NT2/D1 (cell line): ENCODE results near the gene ADGRG1.

Source experiments
- DNase-seq: peaks from one replicate; pipeline ENCODE4 v3.0.0-alpha.2; 2011; ENCODE audit warnings: low read depth, low spot score
- H3K27me3 ChIP-seq: 2 replicates; pipeline ENCODE4 v1.6.0; 2011; ENCODE audit warnings: mild to moderate bottlenecking; ENCODE audit not compliant: insufficient read length, insufficient read depth
- H3K36me3 ChIP-seq: 2 replicates; pipeline ENCODE4 v1.6.1; 2011; ENCODE audit warnings: mild to moderate bottlenecking, low read length, mixed read lengths; ENCODE audit not compliant: insufficient read depth, insufficient read length
- H3K4me1 ChIP-seq: 2 replicates; pipeline ENCODE4 v1.5.1; 2011; ENCODE audit not compliant: insufficient read depth, insufficient read length
- H3K4me3 ChIP-seq: 2 replicates; pipeline ENCODE4 v1.5.1; 2011; ENCODE audit warnings: low read depth; ENCODE audit not compliant: insufficient read length
- H3K9ac ChIP-seq: 2 replicates; pipeline ENCODE4 v1.6.0; 2011; ENCODE audit warnings: low read depth; ENCODE audit not compliant: insufficient read length
- H3K9me3 ChIP-seq: 2 replicates; pipeline ENCODE4 v1.5.1; 2011; ENCODE audit warnings: mild to moderate bottlenecking, low read length; ENCODE audit not compliant: insufficient read depth
- SUZ12 ChIP-seq: IDR thresholded peaks from 2 replicates; pipeline ENCODE4 v1.6.1; 2011; ENCODE audit not compliant: insufficient read length, insufficient read depth; ENCODE audit errors: extremely low read depth
- YY1 ChIP-seq: IDR thresholded peaks from 2 replicates; pipeline ENCODE4 v1.6.1; 2011; ENCODE audit not compliant: insufficient read length, insufficient read depth
- ZNF274 ChIP-seq: IDR thresholded peaks from 2 replicates; pipeline ENCODE4 v1.6.1; 2011; ENCODE audit warnings: mild to moderate bottlenecking, low read depth, low read length

Gene ADGRG1

DNA sequence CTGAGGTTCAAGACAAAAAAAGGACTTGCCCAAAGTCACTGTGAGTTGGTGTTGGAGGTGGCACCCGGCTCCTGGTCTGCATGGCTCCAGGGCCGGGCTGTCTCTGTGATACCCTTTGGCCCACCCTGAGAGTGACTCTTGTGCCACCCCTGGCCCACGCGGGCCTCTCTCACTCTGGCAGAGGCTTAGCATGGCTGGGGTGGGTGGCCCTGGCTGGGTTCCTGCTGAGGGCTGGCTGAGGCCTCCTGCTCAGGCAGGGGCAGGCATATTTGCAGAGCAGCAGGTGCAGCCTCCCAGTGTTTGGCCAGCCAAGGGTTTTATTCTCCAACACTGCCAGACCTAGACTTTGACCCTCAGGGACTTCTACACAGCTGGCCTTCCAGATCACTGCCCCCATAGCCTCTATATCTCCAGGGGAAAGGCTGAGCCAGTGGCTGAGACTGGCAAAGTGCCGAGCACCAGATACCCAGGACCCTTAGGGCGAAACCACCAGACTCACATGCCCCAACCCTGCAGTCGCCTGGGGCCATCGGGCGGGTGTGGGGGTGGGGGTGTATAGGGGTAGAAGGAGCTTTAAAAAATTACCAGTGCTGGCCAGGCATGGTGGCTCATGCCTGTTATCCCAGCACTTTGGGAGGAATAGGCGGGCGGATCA, 21.5 kb upstream of the ADGRG1 start:
- DNase-seq, result no peak
- Histone ChIP-seq H3K4me1 (peaks cover 6% of the 10 kb centered on the region), H3K4me3 (no peak overlapping the region), H3K9ac (no peak overlapping the region), H3K36me3 (no peaks in the 10 kb centered on the region), H3K27me3 (no peaks in the 10 kb centered on the region), H3K9me3 (no peaks in the 10 kb centered on the region)
- TF ChIP-seq YY1 (no peak), ZNF274 (no peak), SUZ12 (no peak)

DNA sequence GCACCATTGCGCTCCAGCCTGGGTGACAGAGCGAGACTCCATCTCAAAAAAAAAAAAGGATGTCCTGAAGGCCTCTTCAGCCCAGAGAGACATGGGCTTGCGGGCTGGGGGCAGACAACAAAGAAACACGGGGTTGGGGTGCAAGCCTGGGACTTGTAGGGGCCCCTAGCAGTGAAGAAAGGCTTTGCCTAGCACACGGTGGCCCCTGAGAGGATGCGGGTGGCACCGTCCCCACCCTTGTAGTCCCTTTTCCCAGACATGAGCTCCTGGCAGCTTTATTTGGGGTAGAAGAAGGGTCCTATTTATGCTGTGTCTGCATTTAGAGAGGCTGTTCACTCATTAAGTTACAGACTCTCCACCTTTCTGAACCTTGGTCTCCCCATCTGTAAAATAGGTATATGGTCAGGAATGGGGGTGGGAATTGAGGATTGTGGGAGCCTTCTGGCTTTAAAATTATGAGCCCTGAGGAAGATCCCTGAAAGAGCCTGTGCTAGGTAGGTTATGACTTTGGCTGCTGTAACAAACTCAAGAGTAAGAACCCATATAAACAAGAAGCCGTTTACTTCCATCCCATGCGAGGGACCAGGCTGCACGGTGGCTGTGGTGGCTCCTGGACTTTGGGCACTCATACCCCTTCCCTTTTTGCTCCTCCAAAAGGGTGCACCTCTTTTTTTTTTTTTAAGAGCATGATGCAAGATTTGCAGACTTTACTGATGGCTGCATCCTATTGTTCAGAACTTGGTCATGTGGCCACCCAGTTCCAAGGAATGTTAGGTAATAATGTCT, 20.6 kb upstream of the ADGRG1 start:
- H3K36me3 ChIP-seq, result no peaks in the 10 kb centered on the region
- H3K4me3 ChIP-seq, result no peak overlapping the region
- no peaks in the 10 kb centered on the region for H3K27me3 ChIP-seq
- peaks cover 6% of the 10 kb centered on the region for H3K4me1 ChIP-seq
- no peak overlapping the region for H3K9ac ChIP-seq
- no peak for DNase-seq
- no peaks in the 10 kb centered on the region for H3K9me3 ChIP-seq
- TF ChIP-seq SUZ12 (no peak), ZNF274 (no peak), YY1 (no peak)

DNA sequence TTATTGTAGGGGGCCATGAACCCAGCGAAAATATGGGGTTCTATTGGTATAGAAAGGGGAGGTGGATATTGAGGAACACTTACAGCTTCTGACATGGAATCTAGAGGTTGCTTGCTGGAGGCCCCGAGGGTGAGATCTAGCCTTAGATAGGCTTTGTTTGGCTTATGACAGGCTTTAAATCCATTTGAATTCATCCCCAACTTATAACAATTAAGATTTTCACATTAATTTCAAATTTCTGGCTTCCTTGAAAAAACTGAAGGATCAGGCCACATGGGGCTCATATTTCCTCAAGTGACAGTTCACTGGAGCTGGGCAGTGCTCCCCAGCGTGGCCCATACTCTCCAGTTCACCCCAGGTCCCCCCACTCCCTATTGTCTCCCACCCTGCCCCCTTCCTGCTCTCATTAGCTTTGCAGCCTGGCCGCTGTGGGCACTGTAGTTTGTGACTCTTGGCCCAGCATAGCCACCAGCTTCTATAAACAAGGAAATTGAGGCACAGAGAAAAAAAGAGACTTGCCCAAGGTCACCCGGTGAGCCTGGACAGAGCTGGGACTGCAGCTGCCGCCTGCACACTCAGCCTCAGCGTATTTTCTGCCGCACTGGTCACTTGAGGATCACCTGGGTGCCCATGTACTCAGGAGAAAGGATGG, 19.8 kb upstream of the ADGRG1 start:
- DNase-seq, result no peak
- Histone ChIP-seq H3K4me3 (no peak overlapping the region), H3K36me3 (no peaks in the 10 kb centered on the region), H3K27me3 (no peaks in the 10 kb centered on the region), H3K9ac (no peak overlapping the region), H3K4me1 (peaks cover 6% of the 10 kb centered on the region), H3K9me3 (no peaks in the 10 kb centered on the region)
- TF ChIP-seq YY1 (no peak), ZNF274 (no peak), SUZ12 (no peak)

DNA sequence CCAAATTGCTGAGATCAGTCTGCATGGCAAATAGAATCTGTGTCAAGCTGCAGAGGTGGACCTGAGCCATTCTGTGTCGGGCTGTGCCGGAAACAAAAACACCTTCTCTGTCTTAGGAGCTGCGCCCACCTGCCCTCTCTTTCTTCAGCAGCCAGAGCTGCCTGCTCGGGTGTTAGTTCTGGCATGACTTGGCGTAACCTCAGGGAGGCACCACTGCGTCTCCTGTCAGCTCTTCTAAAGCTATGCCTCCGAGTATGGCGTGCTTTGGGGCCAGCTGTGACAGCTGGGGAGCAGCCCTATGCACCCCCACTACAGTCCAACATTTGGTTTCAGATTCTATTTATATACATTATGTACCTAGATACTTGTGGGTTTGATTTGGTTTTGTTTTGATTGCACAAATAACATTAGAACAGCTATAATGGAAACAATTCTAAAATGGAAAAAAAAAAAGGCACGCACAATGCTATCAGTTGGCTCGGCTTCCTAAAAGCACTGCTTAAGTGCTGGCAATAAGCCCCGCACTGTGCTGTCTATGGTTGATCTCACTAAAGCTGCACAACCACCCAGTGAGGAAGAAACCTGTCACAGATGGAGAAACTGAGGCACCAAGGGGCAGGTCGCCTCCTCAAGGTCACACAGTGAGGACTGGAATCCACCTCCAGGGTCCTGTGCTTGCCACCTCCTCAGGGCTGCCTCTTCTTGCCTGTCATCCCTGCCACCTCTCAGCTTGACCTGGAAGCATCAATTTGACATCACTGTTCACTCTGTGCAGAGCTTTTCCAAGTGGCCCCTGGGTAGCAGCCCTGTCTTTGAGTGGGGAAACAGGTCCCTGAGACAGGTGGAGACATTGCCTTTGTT, 18.7 kb upstream of the ADGRG1 start:
- H3K9me3 ChIP-seq, result no peaks in the 10 kb centered on the region
- DNase-seq, result no peak
- H3K27me3 ChIP-seq, result no peaks in the 10 kb centered on the region
- no peaks in the 10 kb centered on the region for H3K36me3 ChIP-seq
- no peak overlapping the region for H3K9ac ChIP-seq
- H3K4me3 ChIP-seq, result no peak overlapping the region
- peaks cover 6% of the 10 kb centered on the region for H3K4me1 ChIP-seq
- no peak for TF ChIP-seq YY1
- TF ChIP-seq ZNF274, result no peak
- no peak for TF ChIP-seq SUZ12

DNA sequence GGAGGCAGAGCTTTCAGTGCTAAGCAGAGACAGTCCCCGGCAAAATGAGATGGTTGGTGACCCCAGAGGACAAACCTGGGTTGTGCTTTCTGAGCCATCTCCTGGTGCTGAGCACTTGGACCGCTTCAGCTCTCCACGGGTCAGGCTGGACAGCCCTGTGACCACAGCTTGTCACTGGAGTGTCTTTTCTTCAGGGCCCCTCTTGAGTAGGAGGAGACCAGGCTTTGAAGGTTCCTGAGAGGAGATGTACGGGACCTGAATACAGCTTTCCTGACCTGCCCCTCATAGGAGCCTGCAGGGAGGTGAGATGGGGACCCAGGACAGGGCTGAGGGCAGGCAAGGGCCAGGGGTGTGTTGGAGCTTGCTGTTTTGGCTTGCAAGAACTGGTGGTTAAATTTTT, 17.8 kb upstream of the ADGRG1 start:
- no peak for TF ChIP-seq SUZ12
- no peak for TF ChIP-seq ZNF274
- TF ChIP-seq YY1, result no peak
- peaks cover 6% of the 10 kb centered on the region for H3K4me1 ChIP-seq

DNA sequence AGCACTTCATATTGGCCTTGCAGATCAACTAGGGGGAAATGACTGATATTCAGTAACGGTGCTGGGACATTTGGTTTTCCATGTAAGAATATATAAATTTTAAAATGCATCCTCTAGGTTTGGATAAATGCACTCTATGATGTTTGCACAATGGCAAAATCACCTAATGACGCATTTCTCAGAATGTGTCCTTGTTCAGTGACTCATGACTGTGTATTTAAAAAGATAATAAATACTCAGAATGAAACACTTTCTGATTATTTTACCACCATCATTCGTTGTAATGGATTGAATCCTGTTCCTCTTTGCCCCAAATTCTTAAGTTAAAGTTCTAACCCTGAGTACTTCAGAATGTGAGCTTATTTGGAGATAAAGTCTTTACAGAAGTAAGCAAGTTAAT, 17.2 kb upstream of the ADGRG1 start:
- no peak for DNase-seq
- H3K27me3 ChIP-seq, result no peaks in the 10 kb centered on the region
- no peak overlapping the region for H3K9ac ChIP-seq
- no peak overlapping the region for H3K4me3 ChIP-seq
- H3K36me3 ChIP-seq, result no peaks in the 10 kb centered on the region
- no peak for TF ChIP-seq SUZ12
- TF ChIP-seq YY1, result no peak
- no peak for TF ChIP-seq ZNF274
- H3K9me3 ChIP-seq, result no peaks in the 10 kb centered on the region
- peaks cover 6% of the 10 kb centered on the region for H3K4me1 ChIP-seq

More for the DNA sequence above, 17.8 kb upstream of the ADGRG1 start:
- DNase-seq, result no peak
- H3K4me3 ChIP-seq, result no peak overlapping the region
- no peak overlapping the region for H3K9ac ChIP-seq
- H3K36me3 ChIP-seq, result no peaks in the 10 kb centered on the region
- no peaks in the 10 kb centered on the region for H3K9me3 ChIP-seq
- H3K27me3 ChIP-seq, result no peaks in the 10 kb centered on the region

DNA sequence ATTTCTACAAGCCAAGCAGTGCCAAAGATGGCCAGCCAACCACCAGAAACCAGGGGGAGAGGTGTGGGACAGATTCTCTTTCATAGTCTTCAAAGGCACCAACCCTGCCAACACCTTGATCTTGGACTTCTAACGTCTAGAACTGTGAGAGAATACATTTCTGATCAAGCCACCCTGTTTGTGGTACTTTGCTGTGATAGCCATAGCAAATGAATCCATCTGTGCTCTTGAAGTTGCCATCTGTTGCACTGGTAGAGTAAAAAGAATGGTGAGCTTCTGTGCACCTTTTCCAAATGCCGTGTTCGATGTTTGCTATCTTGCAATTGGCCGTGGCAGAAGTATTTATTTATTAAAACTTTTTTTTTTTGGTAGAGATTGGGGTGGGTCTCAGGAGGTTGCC, 16.7 kb upstream of the ADGRG1 start:
- TF ChIP-seq YY1, result no peak

More for the DNA sequence above, 16.7 kb upstream of the ADGRG1 start:
- no peaks in the 10 kb centered on the region for H3K9me3 ChIP-seq
- no peak overlapping the region for H3K9ac ChIP-seq
- no peak for DNase-seq
- H3K4me1 ChIP-seq, result peaks cover 8% of the 10 kb centered on the region
- no peak overlapping the region for H3K4me3 ChIP-seq
- no peaks in the 10 kb centered on the region for H3K36me3 ChIP-seq
- no peaks in the 10 kb centered on the region for H3K27me3 ChIP-seq
